Stimulated activated memory B cell treated with anti-CD40 and anti-IgM and Interleukin-4, amounts not matched to agents 10 μg/mL and 1 μg/mL and 100 μg/mL, for 72 hours (primary cell): ENCODE measurements around the gene NACAD.
"Not testable (repeated sequence)": the region's sequence is repeated elsewhere in the genome, so short reads cannot be mapped to it uniquely, and the experiment has no call there.

Source experiments
- ATAC-seq: fragments of 150-1000 bp; cut with Tn5 transposase; 2 replicates; pipeline ENCODE4 v1.10.0; 2021
- H3K27ac Mint-ChIP-seq: one replicate; pipeline ENCODE4 v1.8.0; 2022; ENCODE audit warnings: mild to moderate bottlenecking, mixed read lengths
- H3K27me3 Mint-ChIP-seq: one replicate; pipeline ENCODE4 v1.8.0; 2022; ENCODE audit warnings: mixed read lengths
- H3K36me3 Mint-ChIP-seq: one replicate; pipeline ENCODE4 v1.8.0; 2022; ENCODE audit warnings: mixed read lengths
- H3K4me1 Mint-ChIP-seq: one replicate; pipeline ENCODE4 v1.8.0; 2022; ENCODE audit warnings: mixed read lengths
- H3K4me3 Mint-ChIP-seq: one replicate; pipeline ENCODE4 v1.8.0; 2022; ENCODE audit warnings: mild to moderate bottlenecking, moderate library complexity, mixed read lengths
- H3K9me3 Mint-ChIP-seq: one replicate; pipeline ENCODE4 v1.8.0; 2022; ENCODE audit warnings: mixed read lengths

NACAD gene

GRCh38 chr7:45123913-45124710, 35.3 kb upstream of the NACAD start:
- no peak overlapping the region for H3K27ac Mint-ChIP-seq

GRCh38 chr7:45122975-45123860, 34.4 kb upstream of the NACAD start:
- ATAC-seq, result no peak
- Mint-ChIP-seq H3K27ac (peak overlapping the region; percentile 48), H3K4me1 (peaks cover 10% of the 10 kb centered on the region), H3K9me3 (no peaks in the 10 kb centered on the region), H3K36me3 (no peaks in the 10 kb centered on the region), H3K27me3 (peaks cover 8% of the 10 kb centered on the region), H3K4me3 (no peak overlapping the region)

More at GRCh38 chr7:45123913-45124710, 35.3 kb upstream of the NACAD start:
- Mint-ChIP-seq H3K36me3 (no peaks in the 10 kb centered on the region), H3K9me3 (no peaks in the 10 kb centered on the region), H3K4me3 (no peak overlapping the region), H3K4me1 (peaks cover 10% of the 10 kb centered on the region), H3K27me3 (no peaks in the 10 kb centered on the region)
- ATAC-seq, result no peak

GRCh38 chr7:45119550-45119949, 30.8 kb upstream of the NACAD start:
- Mint-ChIP-seq H3K9me3 (no peaks in the 10 kb centered on the region), H3K4me3 (no peak overlapping the region), H3K36me3 (no peaks in the 10 kb centered on the region), H3K27me3 (peaks cover 22% of the 10 kb centered on the region), H3K27ac (no peak overlapping the region), H3K4me1 (peaks cover 10% of the 10 kb centered on the region)
- ATAC-seq, result no peak

GRCh38 chr7:45118889-45119331, 30.1 kb upstream of the NACAD start:
- Mint-ChIP-seq H3K9me3 (no peaks in the 10 kb centered on the region), H3K36me3 (no peaks in the 10 kb centered on the region)

GRCh38 chr7:45118292-45118691, 29.5 kb upstream of the NACAD start:
- H3K4me1 Mint-ChIP-seq, result peaks cover 4% of the 10 kb centered on the region
- no peak overlapping the region for H3K27ac Mint-ChIP-seq
- no peak for ATAC-seq
- no peaks in the 10 kb centered on the region for H3K36me3 Mint-ChIP-seq
- H3K4me3 Mint-ChIP-seq, result no peak overlapping the region
- H3K9me3 Mint-ChIP-seq, result no peaks in the 10 kb centered on the region
- H3K27me3 Mint-ChIP-seq, result peaks cover 22% of the 10 kb centered on the region

More at GRCh38 chr7:45118889-45119331, 30.1 kb upstream of the NACAD start:
- ATAC-seq, result no peak
- Mint-ChIP-seq H3K4me3 (no peak overlapping the region), H3K4me1 (peaks cover 10% of the 10 kb centered on the region), H3K27ac (no peak overlapping the region), H3K27me3 (peaks cover 22% of the 10 kb centered on the region)

- Mint-ChIP-seq H3K4me1 (no peaks in the 10 kb centered on the region), H3K36me3 (no peaks in the 10 kb centered on the region), H3K27me3 (peaks cover 22% of the 10 kb centered on the region), H3K9me3 (no peaks in the 10 kb centered on the region), H3K27ac (no peak overlapping the region), H3K4me3 (no peak overlapping the region)
- no peak for ATAC-seq
These were observed 28.8 kb upstream of the NACAD start for GRCh38 chr7:45117582-45117981.

- Mint-ChIP-seq H3K4me1 (peaks cover 6% of the 10 kb centered on the region), H3K9me3 (no peaks in the 10 kb centered on the region), H3K27me3 (peaks cover 22% of the 10 kb centered on the region), H3K4me3 (no peak overlapping the region), H3K27ac (no peak overlapping the region), H3K36me3 (no peaks in the 10 kb centered on the region)
- no peak for ATAC-seq
These were observed 27.3 kb upstream of the NACAD start for GRCh38 chr7:45116048-45116447.

GRCh38 chr7:45114926-45115325, 26.2 kb upstream of the NACAD start:
- H3K4me3 Mint-ChIP-seq, result no peak overlapping the region

GRCh38 chr7:45114257-45114656, 25.5 kb upstream of the NACAD start:
- H3K27ac Mint-ChIP-seq, H3K4me3 Mint-ChIP-seq, H3K36me3 Mint-ChIP-seq, H3K9me3 Mint-ChIP-seq, ATAC-seq: not testable (repeated sequence)
- Mint-ChIP-seq H3K27me3 (peaks cover 22% of the 10 kb centered on the region), H3K4me1 (peaks cover 15% of the 10 kb centered on the region)

More at GRCh38 chr7:45114926-45115325, 26.2 kb upstream of the NACAD start:
- H3K27me3 Mint-ChIP-seq, result peaks cover 22% of the 10 kb centered on the region
- peaks cover 13% of the 10 kb centered on the region for H3K4me1 Mint-ChIP-seq
- no peaks in the 10 kb centered on the region for H3K9me3 Mint-ChIP-seq
- no peak overlapping the region for H3K27ac Mint-ChIP-seq
- H3K36me3 Mint-ChIP-seq, result peaks cover 4% of the 10 kb centered on the region
- ATAC-seq, result no peak

GRCh38 chr7:45112648-45113047, 23.9 kb upstream of the NACAD start:
- peaks cover 8% of the 10 kb centered on the region for H3K27me3 Mint-ChIP-seq

GRCh38 chr7:45111298-45112223, 22.8 kb upstream of the NACAD start, which contains the start of gene TBRG4:
Gene TBRG4 (minus strand): TSS chr7:45111697. CDS start chr7:45109237, 2,460 bp downstream.
- peak within 1 kb of the TSS; percentile 93 for H3K27ac Mint-ChIP-seq
- H3K27me3 Mint-ChIP-seq, result no peaks in the 10 kb centered on the region
- H3K4me3 Mint-ChIP-seq, result peak within 1 kb of the TSS; percentile 86
- peaks cover 34% of the 10 kb centered on the region for H3K4me1 Mint-ChIP-seq
- peaks cover 5% of the 10 kb centered on the region for H3K36me3 Mint-ChIP-seq
- peak; percentile 98 for ATAC-seq
- no peaks in the 10 kb centered on the region for H3K9me3 Mint-ChIP-seq

More at GRCh38 chr7:45112648-45113047, 23.9 kb upstream of the NACAD start:
- Mint-ChIP-seq H3K4me1 (peaks cover 28% of the 10 kb centered on the region), H3K4me3 (peak overlapping the region; percentile 86), H3K27ac (peak overlapping the region; percentile 93), H3K9me3 (no peaks in the 10 kb centered on the region), H3K36me3 (peaks cover 5% of the 10 kb centered on the region)
- ATAC-seq, result no peak

GRCh38 chr7:45108863-45109262, 20.1 kb upstream of the NACAD start:
- peaks cover 34% of the 10 kb centered on the region for H3K4me1 Mint-ChIP-seq

GRCh38 chr7:45107356-45107755, 18.6 kb upstream of the NACAD start:
- H3K4me1 Mint-ChIP-seq, result peaks cover 34% of the 10 kb centered on the region
- H3K9me3 Mint-ChIP-seq, result no peaks in the 10 kb centered on the region
- no peak for ATAC-seq
- peaks cover 17% of the 10 kb centered on the region for H3K36me3 Mint-ChIP-seq
- no peak overlapping the region for H3K4me3 Mint-ChIP-seq
- no peaks in the 10 kb centered on the region for H3K27me3 Mint-ChIP-seq
- H3K27ac Mint-ChIP-seq, result no peak overlapping the region

More at GRCh38 chr7:45108863-45109262, 20.1 kb upstream of the NACAD start:
- H3K9me3 Mint-ChIP-seq, result no peaks in the 10 kb centered on the region
- no peaks in the 10 kb centered on the region for H3K27me3 Mint-ChIP-seq
- no peak overlapping the region for H3K27ac Mint-ChIP-seq
- no peak overlapping the region for H3K4me3 Mint-ChIP-seq
- no peak for ATAC-seq
- H3K36me3 Mint-ChIP-seq, result peaks cover 8% of the 10 kb centered on the region

- Mint-ChIP-seq H3K36me3 (peaks cover 22% of the 10 kb centered on the region), H3K4me3 (no peak overlapping the region), H3K4me1 (peaks cover 32% of the 10 kb centered on the region), H3K9me3 (no peaks in the 10 kb centered on the region), H3K27me3 (no peaks in the 10 kb centered on the region), H3K27ac (no peak overlapping the region)
- ATAC-seq, result no peak
These were observed 18.1 kb upstream of the NACAD start for GRCh38 chr7:45106820-45107219.
